HCEC 1CT (cell line): ENCODE results near the gene RAB36.

Source experiments
- DNase-seq: peaks from one replicate; pipeline ENCODE4 v3.0.0-alpha.2; 2017

RAB36 gene

DNA sequence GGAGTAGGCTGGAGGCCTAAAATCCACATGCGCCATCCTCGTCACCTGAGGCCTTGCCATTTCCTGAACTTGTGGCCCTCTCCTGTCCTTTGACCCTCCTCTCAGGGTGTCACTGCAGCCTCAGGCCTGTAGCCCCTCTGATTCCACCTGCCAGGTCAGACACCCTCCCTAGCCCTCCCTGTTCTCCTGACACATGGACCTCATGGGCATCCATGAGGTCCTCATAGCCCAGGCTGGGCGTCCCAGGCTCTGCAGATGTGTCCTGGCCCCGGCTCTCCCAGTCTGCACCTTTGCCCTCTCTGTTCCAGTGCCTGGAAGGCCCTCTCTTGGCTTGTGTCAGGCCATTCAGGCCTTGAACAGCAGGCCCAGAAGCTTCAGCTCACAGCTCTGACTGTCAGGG lies 15.8 kb downstream of the RAB36 start:
- DNase-seq, result no peak

DNA sequence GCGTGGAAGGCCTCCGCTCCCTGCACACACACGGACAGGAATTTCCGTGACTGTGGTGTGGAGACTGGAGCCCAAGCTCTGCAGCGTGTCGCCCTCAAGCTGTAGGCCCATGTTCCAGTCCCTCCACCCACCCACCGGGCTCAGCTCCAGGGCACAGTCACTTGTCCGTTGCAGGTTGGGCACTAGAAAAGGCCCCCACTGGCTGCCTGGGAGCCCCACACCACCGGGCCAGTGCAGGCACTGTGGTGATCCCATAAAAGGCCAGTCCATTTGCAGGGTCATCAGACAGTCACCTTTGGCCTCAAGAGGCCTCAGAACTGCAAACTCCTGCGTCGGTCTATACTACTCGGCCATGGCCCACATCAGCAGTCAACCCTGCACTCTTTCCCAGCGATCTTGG lies 16.3 kb downstream of the RAB36 start:
- DNase-seq, result no peak

DNA sequence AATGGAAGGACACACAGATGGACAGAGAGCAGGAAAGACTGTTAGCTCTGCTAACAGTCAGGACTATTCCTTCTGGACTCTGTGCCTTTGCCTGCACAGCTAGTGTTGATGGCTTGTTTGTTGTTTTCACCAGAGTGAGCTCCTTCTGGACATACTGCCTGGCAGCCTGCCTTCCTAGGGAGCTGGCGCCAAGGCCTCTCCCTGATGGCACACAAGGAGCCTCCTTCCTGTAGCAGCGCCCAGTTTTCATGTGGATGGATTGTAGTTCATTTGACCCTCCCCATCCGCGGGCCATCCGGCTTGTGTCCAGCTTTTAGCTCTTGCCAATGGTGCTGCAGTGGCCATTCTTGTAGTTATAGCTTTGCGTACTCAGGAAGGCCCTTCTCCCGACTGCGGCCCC lies 18.4 kb downstream of the RAB36 start:
- no peak for DNase-seq

DNA sequence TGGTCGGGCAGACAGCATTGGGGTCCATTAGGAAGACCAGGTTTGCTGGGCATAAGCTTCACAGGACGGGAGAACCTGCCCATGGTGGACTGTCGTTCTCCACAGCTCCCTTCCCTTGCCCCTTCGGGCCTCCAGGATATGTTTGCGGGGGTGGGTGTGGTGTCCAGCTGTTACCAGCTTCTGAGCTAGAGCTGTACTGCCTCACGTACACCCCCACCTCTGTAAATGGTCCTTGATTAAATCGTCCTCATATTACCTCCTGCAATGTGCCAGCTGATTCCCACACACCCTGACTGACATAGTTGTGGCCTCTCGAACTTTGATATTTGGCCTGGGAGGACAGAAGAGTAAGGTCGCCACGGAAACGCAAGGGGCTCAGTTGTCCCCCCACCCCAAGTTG lies 18.8 kb downstream of the RAB36 start:
- no peak for DNase-seq

DNA sequence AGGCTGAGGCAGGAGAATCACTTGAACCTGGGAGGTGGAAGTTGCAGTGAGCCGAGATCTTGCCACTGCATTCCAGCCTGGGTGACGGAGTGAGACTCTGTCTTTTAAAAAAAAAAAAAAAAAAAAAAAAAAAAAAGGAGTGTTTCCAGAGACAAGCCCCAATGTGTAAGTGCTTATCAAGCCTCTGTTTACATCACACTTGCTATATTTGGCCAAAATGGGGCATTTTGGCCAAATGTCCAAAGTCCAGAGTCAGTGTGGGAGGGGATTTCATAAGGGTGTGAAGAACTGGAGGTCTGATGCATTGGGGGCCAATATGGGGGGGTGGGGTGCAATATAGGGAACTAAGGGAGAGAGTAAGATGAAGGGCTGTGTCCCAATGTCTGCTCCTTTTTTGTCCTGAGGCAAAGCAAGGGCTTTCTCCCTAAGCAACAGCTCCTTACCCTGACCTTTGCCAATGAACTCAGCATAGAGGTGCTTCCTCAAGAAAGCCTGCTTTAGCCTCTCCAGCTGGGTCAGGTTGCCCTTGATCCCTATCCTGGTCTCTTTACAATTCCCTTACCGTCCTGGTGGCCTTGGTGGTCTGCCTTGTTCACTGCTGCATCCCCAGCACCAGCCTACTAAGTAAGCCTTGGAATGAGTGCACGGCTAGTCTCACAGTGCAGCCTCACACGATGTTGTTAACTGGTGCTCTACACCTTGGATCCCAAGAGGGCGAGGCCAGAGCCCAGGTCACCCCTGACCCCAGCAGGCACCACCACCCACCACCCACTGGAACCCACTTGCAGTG lies 21.0 kb downstream of the RAB36 start:
- no peak for DNase-seq

DNA sequence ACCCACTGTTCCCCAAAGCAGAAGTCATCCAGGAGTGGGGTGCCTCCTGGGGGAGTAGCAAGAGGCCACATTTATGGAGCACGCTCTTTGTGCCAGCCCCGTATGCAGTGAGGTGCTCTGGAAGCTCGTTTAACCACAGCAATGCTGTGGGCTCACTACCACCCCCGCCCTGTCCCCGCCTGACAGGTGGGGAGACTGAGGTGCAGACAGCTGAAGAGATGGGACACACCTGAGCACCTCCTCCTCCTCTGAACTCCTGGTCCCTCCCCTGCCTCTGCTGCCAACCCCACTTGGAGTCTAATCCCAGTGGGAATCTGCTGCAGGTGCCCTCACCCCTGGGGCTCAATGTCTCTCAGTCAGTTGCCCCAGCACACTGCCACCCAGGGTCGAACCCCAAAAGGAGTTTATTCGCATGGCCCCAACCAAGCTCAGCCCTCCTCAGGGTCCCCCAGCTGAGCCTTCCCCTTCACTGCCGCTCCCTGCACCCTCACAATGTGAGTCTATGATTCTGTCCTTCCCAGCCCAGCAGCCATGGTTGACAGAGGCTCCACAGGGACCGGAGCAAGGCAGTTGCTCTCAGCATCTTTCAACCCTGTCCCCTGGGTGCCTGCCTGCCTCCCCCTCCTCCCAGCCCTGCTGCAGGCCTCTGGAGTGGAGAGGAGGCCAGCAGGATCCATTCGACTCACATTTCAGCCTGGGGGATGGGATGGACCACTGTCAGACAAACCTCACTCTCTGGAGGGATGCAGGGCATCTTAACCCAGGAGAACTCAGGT lies 21.8 kb downstream of the RAB36 start:
- DNase-seq, result no peak

DNA sequence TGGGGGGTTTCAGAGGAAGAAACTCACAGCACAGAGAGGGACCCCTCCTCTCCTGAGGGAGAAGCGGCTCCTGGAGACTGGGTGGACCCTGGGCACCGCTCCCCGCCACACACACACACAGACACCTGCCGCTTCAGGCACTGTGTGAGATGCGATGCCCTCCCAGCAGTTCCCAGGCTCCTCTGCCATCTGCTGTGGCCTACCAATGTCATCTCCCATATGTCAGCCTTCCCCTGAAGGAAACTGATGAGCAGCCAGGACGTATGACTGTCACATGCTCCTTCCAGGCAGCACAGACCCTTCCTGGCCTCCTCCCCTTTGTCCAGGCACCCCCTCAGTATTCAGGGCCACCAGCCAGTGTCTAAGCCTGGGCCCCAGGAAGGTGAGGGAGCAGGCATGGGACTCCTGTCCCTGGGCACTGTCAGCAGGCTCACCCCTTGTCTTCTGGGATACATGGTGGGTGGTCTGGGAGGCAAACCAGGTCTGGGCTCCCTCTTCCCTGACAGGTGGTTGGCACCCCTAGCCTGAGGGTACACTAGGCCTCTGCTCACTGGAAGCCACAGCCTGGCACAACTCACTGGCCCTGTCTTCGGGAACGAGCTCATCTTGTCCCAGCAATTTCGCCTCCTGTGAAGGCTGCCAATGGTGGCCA lies 23.2 kb downstream of the RAB36 start:
- no peak for DNase-seq

DNA sequence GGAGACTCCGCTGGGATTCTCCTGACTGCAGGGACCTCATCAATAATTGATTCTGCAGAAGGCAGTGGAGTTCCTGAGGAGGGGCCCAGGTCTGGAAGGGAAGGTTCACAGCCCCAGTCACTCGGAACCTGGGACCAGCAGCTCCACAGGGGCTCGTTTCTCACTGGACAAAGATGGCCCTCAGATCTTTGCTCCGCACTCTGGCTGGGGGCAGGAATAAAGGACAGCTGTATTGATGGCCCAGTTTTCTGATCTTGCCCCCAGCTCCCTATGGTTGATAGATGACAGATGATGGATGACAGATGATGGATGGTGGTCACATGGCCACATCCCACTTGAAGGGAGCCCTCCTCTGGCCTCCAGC lies 23.7 kb downstream of the RAB36 start:
- no peak for DNase-seq

DNA sequence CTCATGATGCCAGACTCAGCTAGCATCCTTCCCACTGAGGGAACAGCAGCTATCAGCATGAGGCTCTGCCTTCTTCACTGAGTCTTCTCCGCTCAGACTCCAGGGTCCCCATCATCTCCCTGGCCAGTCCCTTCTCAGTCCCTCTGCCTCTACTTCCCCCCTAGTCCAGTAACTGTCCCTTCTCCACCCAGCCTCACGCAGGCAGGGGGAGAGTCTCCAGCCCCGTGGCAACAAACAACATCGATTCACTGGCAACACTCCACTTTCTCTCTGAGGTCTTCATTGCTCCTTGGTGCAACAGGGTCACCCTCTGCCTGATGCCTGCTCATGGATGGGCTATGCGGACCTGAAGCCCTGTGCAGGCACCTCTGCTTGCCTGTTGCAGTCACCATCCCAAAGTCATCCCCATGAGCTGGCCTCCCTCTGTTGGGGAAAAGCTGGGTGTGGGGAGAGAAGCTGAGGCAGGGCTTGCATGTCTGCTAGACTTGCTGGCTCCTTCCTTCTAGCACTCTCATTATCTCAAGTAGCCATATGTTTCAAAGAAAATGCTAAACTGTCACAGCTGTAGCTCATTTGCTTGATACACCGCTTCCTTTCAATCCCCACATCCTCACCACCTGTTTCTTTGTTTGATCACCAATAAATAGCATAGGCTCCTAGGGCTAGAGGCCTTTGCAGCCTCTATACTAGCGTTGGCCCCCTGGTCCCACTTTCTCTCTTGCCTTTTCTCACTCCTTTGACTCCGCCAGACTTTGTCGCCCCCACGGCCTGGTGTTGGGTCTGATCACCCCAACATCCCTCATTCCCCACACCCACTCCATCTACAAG lies 30.8 kb downstream of the RAB36 start:
- DNase-seq, result no peak

DNA sequence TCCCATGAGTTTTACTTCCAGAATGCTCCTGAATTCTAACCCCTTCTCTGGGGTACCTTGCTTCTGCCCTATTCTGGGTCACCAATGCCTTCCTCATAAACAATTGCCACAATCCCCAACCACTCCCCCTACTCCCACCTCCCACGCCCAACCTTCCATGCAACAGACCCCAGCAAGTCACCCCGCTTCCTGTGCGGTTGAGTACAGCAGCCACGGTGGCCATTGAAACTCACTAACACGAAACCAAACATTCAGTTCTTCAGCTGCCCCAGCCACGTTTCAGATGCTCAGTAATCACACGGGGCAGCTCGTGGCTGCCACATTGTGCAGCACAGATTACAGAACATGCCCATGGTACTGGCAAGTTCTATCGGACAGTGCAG lies 31.4 kb downstream of the RAB36 start:
- DNase-seq, result no peak

DNA sequence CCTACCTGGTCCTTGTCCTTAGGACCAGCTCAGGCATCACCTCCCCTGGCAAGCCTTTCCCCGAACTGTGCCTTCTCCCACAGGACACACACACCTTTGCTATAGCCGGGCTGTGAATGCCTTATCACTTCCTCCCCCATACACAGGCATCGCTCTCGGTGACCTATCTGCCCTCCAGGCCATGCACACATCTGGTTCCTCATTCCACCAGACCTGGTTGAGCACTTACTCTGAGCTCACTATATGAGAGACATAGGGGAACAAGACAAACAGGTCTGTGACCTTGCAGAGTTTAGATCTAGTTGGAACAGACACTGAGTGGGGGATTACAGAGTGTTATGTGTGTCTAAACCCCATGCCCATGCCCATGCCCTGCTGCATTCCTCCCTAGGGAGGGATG lies 31.9 kb downstream of the RAB36 start:
- DNase-seq, result no peak

DNA sequence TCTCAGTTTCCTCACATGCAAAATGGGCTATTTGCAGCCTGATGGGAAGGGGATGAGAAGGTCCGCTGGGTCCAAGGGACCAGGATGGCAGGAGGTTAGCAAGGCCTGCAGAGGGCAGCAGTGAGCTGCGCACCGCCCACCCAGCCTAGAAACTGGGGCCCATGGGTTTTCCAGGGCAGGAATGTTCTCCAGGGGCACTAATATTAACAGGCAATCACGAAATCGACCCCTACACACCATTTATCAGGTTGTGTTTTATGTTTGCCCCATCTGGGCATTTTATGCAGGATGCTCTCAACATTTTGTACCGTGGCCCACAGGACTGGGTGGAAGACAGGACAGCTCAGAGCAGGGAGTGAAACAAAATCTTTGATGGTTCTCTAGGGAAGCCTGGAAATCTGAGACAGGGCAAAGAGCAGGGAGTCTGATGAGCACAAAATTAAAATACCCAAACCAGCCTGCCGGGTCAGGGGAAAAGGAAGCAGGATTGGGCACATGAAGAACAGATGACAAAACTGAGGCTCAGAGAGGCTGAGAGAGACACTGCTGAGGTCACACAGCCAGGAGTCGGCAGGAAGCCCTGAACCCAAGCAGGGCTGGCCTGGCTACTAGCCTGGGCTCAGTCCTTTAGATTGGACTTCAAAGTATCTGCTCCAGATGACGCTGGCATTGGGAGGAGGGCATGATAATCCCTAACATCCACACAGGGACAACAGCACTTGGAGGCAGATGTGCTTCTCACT lies 33.4 kb downstream of the RAB36 start:
- DNase-seq, result peak; percentile 30

DNA sequence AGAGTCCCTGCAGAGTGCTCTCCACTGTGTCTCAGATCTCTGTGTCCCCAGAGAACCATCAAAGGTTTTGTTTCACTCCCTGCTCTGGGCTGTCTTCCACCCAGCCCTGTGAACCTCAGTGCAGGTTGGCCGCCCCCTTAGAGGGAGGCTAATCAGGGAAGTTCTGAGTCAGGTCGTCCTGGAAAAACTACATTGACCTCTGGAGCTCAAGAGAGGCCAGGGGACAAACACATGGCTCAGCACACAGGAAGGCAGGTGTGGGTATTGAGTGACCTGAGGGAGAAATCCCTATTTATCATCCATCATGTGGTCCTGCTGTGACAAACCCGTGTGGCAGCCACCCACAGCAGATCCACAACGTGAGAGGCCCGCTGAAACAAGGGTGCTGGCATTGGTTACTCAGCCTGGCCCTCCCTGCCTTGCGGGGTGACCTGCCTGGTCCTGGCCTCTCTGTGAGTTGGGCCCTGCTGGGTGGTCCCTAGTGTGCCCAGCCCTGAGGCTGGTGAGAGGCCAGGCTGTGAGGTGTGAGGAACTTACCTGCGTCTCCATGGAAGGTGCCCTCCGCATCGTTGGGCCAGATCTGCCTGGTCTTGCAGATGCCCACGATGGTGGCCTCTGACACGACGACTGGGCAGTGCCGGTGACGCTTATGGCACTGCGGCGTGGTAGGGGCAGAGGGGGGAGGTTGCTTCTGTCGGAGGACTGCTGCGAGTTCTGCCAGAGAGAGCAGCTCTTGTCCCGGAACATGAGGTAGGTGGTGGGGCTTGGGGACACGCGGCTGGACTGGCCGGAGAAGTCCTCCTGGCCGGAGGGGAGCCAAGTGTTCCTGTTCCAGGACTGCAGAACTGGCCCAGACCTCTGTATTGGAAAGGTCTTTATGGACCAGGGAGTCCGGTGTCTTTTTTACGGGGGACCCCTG lies 34.4 kb downstream of the RAB36 start:
- DNase-seq, result no peak

DNA sequence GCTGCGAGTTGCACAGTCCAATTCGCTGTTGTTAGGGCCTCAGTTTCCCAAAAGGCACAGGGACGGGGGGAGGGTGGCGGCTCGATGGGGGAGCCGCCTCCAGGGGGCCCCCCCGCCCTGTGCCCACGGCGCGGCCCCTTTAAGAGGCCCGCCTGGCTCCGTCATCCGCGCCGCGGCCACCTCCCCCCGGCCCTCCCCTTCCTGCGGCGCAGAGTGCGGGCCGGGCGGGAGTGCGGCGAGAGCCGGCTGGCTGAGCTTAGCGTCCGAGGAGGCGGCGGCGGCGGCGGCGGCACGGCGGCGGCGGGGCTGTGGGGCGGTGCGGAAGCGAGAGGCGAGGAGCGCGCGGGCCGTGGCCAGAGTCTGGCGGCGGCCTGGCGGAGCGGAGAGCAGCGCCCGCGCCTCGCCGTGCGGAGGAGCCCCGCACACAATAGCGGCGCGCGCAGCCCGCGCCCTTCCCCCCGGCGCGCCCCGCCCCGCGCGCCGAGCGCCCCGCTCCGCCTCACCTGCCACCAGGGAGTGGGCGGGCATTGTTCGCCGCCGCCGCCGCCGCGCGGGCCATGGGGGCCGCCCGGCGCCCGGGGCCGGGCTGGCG lies 35.1 kb downstream of the RAB36 start, which contains the start of gene BCR:
BCR (plus strand) TSS at position 209 of the 592 bp plus-strand sequence. CDS start 452 bp downstream, outside the sequence.
- peak; percentile 61 for DNase-seq

DNA sequence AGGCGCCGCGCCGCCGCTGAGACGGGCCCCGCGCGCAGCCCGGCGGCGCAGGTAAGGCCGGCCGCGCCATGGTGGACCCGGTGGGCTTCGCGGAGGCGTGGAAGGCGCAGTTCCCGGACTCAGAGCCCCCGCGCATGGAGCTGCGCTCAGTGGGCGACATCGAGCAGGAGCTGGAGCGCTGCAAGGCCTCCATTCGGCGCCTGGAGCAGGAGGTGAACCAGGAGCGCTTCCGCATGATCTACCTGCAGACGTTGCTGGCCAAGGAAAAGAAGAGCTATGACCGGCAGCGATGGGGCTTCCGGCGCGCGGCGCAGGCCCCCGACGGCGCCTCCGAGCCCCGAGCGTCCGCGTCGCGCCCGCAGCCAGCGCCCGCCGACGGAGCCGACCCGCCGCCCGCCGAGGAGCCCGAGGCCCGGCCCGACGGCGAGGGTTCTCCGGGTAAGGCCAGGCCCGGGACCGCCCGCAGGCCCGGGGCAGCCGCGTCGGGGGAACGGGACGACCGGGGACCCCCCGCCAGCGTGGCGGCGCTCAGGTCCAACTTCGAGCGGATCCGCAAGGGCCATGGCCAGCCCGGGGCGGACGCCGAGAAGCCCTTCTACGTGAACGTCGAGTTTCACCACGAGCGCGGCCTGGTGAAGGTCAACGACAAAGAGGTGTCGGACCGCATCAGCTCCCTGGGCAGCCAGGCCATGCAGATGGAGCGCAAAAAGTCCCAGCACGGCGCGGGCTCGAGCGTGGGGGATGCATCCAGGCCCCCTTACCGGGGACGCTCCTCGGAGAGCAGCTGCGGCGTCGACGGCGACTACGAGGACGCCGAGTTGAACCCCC lies 35.8 kb downstream of the RAB36 start:
- DNase-seq, result no peak

DNA sequence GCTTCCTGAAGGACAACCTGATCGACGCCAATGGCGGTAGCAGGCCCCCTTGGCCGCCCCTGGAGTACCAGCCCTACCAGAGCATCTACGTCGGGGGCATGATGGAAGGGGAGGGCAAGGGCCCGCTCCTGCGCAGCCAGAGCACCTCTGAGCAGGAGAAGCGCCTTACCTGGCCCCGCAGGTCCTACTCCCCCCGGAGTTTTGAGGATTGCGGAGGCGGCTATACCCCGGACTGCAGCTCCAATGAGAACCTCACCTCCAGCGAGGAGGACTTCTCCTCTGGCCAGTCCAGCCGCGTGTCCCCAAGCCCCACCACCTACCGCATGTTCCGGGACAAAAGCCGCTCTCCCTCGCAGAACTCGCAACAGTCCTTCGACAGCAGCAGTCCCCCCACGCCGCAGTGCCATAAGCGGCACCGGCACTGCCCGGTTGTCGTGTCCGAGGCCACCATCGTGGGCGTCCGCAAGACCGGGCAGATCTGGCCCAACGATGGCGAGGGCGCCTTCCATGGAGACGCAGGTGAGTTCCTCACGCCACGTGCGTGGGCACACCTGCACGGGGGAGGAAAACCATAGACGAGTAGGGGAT lies 36.5 kb downstream of the RAB36 start:
- no peak for DNase-seq

DNA sequence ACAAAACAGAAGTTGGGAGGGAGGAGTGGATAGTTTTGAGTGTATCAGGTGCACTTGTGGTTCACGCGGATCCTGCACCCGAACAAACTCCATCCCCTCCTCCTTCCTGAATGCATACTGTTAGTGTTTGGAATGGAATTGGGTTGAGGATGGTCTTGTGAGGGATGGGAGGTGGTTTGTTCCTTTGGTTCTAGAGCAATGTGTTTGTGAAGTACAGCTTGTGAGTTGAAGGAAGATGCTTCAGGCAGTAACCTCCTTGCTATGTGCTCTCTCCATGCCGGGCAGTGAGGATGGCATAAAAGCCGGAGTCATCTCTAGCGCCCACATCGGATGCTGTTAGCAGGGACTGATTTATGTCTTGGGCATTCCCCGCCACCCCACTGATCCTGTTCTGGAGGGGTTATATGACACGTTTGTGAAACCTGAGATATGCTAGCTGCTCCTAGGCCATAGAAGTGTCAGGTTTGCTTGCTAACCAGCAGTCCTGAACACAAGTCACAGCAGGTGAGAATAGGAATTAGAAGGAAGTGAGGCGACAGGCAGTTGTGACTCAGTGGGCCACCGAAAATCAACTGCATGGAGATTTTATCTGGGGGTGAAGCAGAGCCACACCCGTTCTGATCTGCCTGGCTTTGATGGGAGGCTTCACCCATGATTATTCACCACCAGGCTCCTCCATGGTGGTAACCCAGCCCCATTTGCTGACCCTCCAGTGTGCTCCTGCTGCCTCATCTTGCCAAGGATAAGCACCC lies 37.2 kb downstream of the RAB36 start:
- DNase-seq, result no peak

DNA sequence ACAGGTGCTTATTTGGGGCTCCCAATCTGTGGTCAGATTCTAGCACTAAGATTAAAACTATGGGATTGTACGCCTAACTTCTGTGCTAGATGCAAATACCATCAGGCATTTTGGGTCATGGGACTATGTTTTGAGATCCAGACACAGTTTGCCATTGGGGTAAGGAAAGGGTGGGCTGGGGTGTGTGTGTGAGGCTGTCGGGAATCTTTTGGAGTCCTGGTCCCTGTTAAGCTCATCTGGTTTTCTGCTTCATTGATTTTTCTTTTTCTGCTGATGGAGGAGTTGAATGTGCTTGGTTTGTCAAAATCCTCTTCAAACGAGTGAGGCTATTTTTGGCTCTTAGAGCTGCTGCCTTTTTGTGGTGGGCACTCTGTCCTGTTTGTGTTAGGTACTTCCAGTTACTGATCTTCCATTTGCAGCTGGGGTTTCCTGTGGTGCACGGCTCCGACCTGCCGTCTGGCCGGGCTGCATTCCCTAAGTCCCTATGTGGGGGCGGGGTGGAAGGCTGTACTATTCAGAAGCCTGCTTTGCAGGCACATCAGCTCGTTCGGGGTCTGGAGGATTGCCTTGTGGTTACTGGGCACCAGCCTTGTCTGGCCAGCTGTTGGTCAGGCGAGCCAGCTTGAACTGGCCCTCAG lies 37.9 kb downstream of the RAB36 start:
- no peak for DNase-seq
